Measurements from ENCODE around the gene EPOP.

GRCh38 chr17:38712593-38712992 is 37.8 kb upstream of the EPOP start:
- TF ChIP-seq EZH2 (IDR thresholded peaks at IDR 0.05; ENCODE audit: borderline replicate concordance, low read depth, low read length, poor library complexity, severe bottlenecking): no peak
- TF ChIP-seq CTCF (conservative IDR thresholded peaks at IDR 0.05; ENCODE audit: low read depth, low read length): no peak

Data from A673 (cell line).